SU-DHL-6 (cell line): ENCODE measurements around the gene MARVELD3.

ENCODE experiments used
- CTCF ChIP-seq: fragments of 200-600 bp; sonication (generic); IDR thresholded peaks from one replicate; pipeline ENCODE4 v1.5.1; 2017; ENCODE audit warnings: antibody characterized with exemption, mild to moderate bottlenecking, low read length, moderate library complexity; ENCODE audit not compliant: insufficient read depth, poor library complexity, severe bottlenecking
- EZH2phosphoT487 ChIP-seq: fragments of 200-600 bp; sonication (generic), shearing (Covaris generic); conservative IDR thresholded peaks from 2 replicates; pipeline ENCODE4 v1.6.1; 2018; ENCODE audit warnings: mild to moderate bottlenecking, antibody characterized with exemption, low read length, moderate library complexity, mixed read lengths

- TF ChIP-seq CTCF = no peak
- TF ChIP-seq EZH2phosphoT487 = no peak
Observed at GRCh38 chr16:71648921-71649320, 22.9 kb downstream of the MARVELD3 start.
